ENCODE results near the gene VAV3.

GRCh38 chr1:107793896-107794453, 171.0 kb downstream of the VAV3 start:
- TF ChIP-seq, protein P1, sequence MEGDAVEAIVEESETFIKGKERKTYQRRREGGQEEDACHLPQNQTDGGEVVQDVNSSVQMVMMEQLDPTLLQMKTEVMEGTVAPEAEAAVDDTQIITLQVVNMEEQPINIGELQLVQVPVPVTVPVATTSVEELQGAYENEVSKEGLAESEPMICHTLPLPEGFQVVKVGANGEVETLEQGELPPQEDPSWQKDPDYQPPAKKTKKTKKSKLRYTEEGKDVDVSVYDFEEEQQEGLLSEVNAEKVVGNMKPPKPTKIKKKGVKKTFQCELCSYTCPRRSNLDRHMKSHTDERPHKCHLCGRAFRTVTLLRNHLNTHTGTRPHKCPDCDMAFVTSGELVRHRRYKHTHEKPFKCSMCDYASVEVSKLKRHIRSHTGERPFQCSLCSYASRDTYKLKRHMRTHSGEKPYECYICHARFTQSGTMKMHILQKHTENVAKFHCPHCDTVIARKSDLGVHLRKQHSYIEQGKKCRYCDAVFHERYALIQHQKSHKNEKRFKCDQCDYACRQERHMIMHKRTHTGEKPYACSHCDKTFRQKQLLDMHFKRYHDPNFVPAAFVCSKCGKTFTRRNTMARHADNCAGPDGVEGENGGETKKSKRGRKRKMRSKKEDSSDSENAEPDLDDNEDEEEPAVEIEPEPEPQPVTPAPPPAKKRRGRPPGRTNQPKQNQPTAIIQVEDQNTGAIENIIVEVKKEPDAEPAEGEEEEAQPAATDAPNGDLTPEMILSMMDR (IDR thresholded peaks at IDR 0.05; ENCODE audit: insufficient read depth, low read depth, low read length) = no peak
- no peak for TF ChIP-seq EZH2 (IDR thresholded peaks at IDR 0.05; ENCODE audit: insufficient read depth, low read length)

Data from astrocyte (in vitro differentiated cells and primary cell).